ENCODE results near the gene CAPN10. TPM values are rescaled to one million over a fixed set of nuclear protein-coding genes. Genes with fewer than 3 reads are reported as not detected.
A peak's percentile ranks its signal among the peaks of the same experiment; 100 is the strongest.

The CAPN10 gene
- polyA plus RNA-seq, 1 donor from 2014 or later: 18.2 TPM

- Mint-ChIP-seq H3K27ac (peak overlapping the region in 2 of 3 donors; percentile 59 to 98), H3K4me1 (peaks cover 24 to 36% (median 32%) of the 10 kb centered on the region in 3 donors), H3K4me3 (peak overlapping the region; percentile 88 to 100 (median 96)), H3K36me3 (peaks cover 9% of the 10 kb centered on the region), H3K9me3 (no peaks in the 10 kb centered on the region), H3K27me3 (no peaks in the 10 kb centered on the region)
Observed at GRCh38 chr2:240586919-240587800, 626 bp downstream of the CAPN10 start.

DNA sequence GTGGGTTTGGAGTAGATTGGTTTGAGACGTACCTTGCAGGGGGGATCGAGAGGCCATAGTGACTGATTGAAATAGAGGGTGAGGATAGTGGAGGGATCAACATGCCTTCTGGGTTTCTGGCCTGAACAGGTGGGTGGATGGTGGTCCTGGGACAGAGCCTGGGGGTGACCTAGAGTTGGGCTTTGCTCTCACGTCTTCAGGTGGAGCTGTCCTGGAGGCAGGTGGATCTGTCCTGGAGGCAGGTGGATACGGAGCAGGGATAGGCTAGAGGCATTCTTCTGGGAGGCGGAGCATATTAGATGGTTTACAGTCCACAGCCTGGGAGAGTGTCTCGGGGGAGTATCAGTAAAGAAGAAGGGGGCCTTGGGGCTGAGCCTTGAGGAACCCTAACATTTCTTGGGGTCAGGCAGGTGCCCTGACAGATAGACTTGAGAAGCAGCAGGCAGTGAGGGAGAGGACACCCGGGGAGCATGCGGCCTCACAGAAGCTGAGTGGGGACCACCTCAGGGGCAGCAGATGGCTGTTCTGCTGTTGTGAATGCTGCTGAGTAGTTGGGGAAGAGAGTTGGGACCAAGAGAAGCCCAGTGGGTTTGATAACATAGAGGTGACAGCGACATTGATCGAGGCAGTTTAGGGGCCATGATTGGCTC, 1.6 kb downstream of the CAPN10 start:
- peaks cover 5% of the 10 kb centered on the region for H3K36me3 Mint-ChIP-seq
- H3K9me3 Mint-ChIP-seq: no peaks in the 10 kb centered on the region
- H3K27ac Mint-ChIP-seq: peak overlapping the region in 2 of 3 donors; percentile 46 to 98
- H3K4me3 Mint-ChIP-seq: peak overlapping the region; percentile 88 to 100 (median 96)
- H3K27me3 Mint-ChIP-seq: no peaks in the 10 kb centered on the region
- peaks cover 24 to 32% (median 30%) of the 10 kb centered on the region in 3 donors for H3K4me1 Mint-ChIP-seq

- peak overlapping the region in 2 of 4 donors; percentile 27 to 100 for H3K4me3 Mint-ChIP-seq
- peaks cover 5% of the 10 kb centered on the region for H3K36me3 Mint-ChIP-seq
- peaks cover 21 to 32% (median 28%) of the 10 kb centered on the region in 3 donors for H3K4me1 Mint-ChIP-seq
- H3K9me3 Mint-ChIP-seq: no peaks in the 10 kb centered on the region
- H3K27me3 Mint-ChIP-seq: no peaks in the 10 kb centered on the region
- peak overlapping the region in 1 of 3 donors; percentile 17 for H3K27ac Mint-ChIP-seq
Observed at GRCh38 chr2:240588669-240589068, 2.1 kb downstream of the CAPN10 start.

DNA sequence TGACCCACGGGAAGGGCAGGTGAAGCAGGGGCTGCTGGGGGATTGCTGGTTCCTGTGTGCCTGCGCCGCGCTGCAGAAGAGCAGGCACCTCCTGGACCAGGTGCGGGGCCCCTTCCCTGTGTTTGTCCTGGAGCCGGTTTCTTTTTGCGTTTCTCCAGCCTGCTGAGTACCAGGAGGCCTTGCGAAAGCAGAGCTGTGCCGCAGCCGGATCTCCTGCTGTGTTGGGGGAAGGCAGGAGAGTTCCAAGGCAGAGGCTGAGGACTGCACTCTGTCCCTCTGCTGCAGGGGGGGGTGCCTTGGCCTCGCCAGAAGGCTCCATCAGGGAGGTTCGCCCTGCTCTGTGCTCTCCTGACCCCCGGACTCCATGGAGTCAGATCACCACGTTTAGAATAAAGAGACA, 2.8 kb downstream of the CAPN10 start:
- no peak overlapping the region for H3K27ac Mint-ChIP-seq
- no peaks in the 10 kb centered on the region for H3K27me3 Mint-ChIP-seq
- peaks cover 19 to 30% (median 24%) of the 10 kb centered on the region in 3 donors for H3K4me1 Mint-ChIP-seq
- no peaks in the 10 kb centered on the region for H3K9me3 Mint-ChIP-seq
- H3K36me3 Mint-ChIP-seq: peaks cover 5% of the 10 kb centered on the region
- H3K4me3 Mint-ChIP-seq: no peak overlapping the region

- H3K4me1 Mint-ChIP-seq: peaks cover 15 to 23% (median 18%) of the 10 kb centered on the region in 3 donors
- peaks cover 5% of the 10 kb centered on the region for H3K36me3 Mint-ChIP-seq
- no peaks in the 10 kb centered on the region for H3K27me3 Mint-ChIP-seq
- H3K27ac Mint-ChIP-seq: no peak overlapping the region
- H3K9me3 Mint-ChIP-seq: no peaks in the 10 kb centered on the region
- H3K4me3 Mint-ChIP-seq: no peak overlapping the region
Observed at GRCh38 chr2:240589850-240590525, 3.5 kb downstream of the CAPN10 start.

GRCh38 chr2:240590681-240591111, 4.2 kb downstream of the CAPN10 start:
- no peaks in the 10 kb centered on the region for H3K9me3 Mint-ChIP-seq
- peaks cover 12 to 19% (median 16%) of the 10 kb centered on the region in 3 donors for H3K4me1 Mint-ChIP-seq
- no peak overlapping the region for H3K27ac Mint-ChIP-seq
- peaks cover 5% of the 10 kb centered on the region for H3K36me3 Mint-ChIP-seq
- H3K27me3 Mint-ChIP-seq: no peaks in the 10 kb centered on the region
- H3K4me3 Mint-ChIP-seq: peak overlapping the region in 1 of 4 donors; percentile 17

DNA sequence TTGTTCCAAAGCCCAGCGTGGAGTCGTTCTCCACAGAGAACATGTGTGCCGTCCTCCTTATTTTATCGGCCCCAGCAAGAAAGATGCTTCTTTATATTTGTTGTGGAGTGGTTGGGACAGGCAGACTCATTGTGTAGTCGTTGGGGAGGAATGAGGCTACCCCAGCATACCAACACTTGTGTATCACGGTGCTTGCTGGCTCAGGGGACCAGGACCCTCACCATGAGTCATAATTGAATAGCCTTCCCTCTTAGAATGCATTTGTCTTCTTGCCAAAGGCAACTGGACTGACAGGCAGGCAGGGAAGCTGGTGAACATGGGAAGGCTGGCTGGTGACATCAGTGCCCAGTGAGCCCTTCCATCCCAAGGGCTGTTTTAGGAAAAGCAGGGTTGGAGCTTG, 4.7 kb downstream of the CAPN10 start:
- Mint-ChIP-seq H3K4me3 (peak overlapping the region in 1 of 4 donors; percentile 17), H3K27ac (no peak overlapping the region), H3K9me3 (no peaks in the 10 kb centered on the region), H3K36me3 (peaks cover 5% of the 10 kb centered on the region), H3K27me3 (no peaks in the 10 kb centered on the region), H3K4me1 (peaks cover 12 to 16% (median 14%) of the 10 kb centered on the region in 3 donors)

GRCh38 chr2:240591784-240592183, 5.2 kb downstream of the CAPN10 start:
- Mint-ChIP-seq H3K27me3 (no peaks in the 10 kb centered on the region), H3K4me3 (no peak overlapping the region), H3K4me1 (peaks cover 12 to 16% (median 14%) of the 10 kb centered on the region in 3 donors), H3K9me3 (no peaks in the 10 kb centered on the region), H3K36me3 (peaks cover 5% of the 10 kb centered on the region), H3K27ac (no peak overlapping the region)

- H3K4me1 Mint-ChIP-seq: peaks cover 4 to 9% (median 6%) of the 10 kb centered on the region in 3 donors
- no peaks in the 10 kb centered on the region for H3K27me3 Mint-ChIP-seq
- peaks cover 2% of the 10 kb centered on the region for H3K36me3 Mint-ChIP-seq
- no peaks in the 10 kb centered on the region for H3K9me3 Mint-ChIP-seq
- no peak overlapping the region for H3K4me3 Mint-ChIP-seq
- no peak overlapping the region for H3K27ac Mint-ChIP-seq
Observed at GRCh38 chr2:240593026-240593702, 6.6 kb downstream of the CAPN10 start.

DNA sequence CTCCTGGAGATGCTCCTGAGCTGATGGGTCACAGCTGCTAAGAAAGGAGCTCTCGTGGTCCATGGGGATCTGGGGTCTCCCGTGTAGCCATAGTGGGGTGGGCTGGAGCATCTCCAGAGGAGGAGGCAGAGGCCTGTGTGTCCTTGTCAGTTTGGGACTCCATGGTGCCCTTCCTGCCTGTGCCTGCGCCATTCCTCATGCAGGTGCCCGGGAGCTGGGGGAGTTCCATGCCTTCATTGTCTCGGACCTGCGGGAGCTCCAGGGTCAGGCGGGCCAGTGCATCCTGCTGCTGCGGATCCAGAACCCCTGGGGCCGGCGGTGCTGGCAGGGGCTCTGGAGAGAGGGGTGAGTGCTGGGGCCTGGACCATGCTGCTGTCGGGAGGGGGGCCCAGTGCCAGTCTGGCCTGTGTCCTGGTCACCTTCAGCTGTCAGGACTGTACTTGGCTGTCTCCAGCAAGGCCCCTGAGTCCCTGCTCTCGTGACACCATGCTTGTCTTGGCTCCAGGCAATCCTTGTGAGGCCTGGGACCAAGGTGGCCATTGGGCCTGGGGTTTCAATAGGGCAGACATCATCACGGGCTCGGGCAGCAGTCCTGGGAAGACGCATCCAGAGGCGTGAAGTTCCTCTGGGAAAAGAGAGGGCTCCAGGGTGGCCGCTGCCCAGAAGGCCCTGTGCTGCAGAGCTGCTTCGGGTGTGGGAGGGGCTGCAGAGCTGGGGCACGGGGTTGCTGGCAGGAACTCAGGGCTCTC, 7.3 kb downstream of the CAPN10 start:
- no peaks in the 10 kb centered on the region for H3K9me3 Mint-ChIP-seq
- peaks cover 0 to 2% (median 2%) of the 10 kb centered on the region in 3 donors for H3K4me1 Mint-ChIP-seq
- no peak overlapping the region for H3K27ac Mint-ChIP-seq
- no peak overlapping the region for H3K4me3 Mint-ChIP-seq
- no peaks in the 10 kb centered on the region for H3K27me3 Mint-ChIP-seq
- peaks cover 2% of the 10 kb centered on the region for H3K36me3 Mint-ChIP-seq

- Mint-ChIP-seq H3K36me3 (peaks cover 2% of the 10 kb centered on the region), H3K9me3 (no peaks in the 10 kb centered on the region), H3K27ac (no peak overlapping the region), H3K27me3 (no peaks in the 10 kb centered on the region), H3K4me1 (no peaks in the 10 kb centered on the region), H3K4me3 (no peak overlapping the region)
Observed at GRCh38 chr2:240594511-240595380, 8.2 kb downstream of the CAPN10 start.

DNA sequence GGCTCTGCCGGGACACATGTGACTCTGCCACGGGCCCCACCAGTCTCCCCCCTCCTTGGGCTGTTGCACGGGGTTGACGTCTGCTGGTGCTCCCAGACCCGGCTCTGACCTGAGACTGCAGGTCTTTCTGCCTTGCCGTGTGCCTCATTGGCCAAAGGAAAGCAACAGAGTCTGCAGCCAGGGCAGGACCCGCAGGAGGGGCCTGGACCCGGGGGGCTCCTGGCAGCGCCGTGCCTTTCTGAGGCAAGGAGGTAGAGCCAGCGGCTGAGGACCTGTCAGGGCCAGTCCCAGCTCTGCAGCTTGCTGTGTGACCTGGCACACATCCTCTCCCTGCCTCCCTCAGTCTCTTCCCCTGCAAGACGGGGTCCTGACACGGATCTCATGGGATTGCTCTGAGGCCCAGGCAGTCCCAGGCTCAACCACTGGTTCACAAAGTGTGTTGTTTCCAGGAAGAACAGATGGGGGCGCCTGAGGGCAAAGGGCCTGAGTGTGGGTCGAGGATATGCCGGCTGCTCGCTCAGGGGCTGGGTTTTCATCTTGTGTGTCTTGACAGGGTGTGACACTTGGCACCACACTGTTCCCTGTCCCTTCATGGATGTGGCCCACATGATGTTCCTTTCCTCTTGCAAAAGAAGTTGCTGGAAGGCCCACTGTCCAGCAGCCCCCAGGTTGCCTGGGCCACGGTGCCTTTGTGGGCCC, 9.0 kb downstream of the CAPN10 start:
- H3K4me3 Mint-ChIP-seq: no peak overlapping the region
- no peaks in the 10 kb centered on the region for H3K27me3 Mint-ChIP-seq
- no peaks in the 10 kb centered on the region for H3K4me1 Mint-ChIP-seq
- no peaks in the 10 kb centered on the region for H3K9me3 Mint-ChIP-seq
- peaks cover 2% of the 10 kb centered on the region for H3K36me3 Mint-ChIP-seq
- H3K27ac Mint-ChIP-seq: no peak overlapping the region

DNA sequence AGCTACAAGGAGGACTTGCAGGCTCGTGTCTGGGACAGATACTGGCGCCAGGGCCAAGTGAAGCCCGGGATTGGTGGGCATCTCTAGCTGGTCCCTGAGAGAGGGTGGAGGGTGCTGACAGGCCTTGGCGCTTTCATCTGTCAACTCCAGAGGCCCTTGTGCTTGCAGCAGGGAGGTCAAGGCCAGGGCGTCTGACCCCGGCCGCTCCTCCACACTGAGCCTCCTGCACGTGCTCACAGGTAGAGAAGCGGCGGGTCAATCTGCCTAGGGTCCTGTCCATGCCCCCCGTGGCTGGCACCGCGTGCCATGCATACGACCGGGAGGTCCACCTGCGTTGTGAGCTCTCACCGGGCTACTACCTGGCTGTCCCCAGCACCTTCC, 9.5 kb downstream of the CAPN10 start:
- Mint-ChIP-seq H3K9me3 (no peaks in the 10 kb centered on the region), H3K4me1 (no peaks in the 10 kb centered on the region), H3K27me3 (no peaks in the 10 kb centered on the region), H3K27ac (no peak overlapping the region), H3K36me3 (peaks cover 2% of the 10 kb centered on the region), H3K4me3 (no peak overlapping the region)

Measured in IgD-negative memory B cell (primary cell).